GM12878 (cell line): Measurements from ENCODE around the gene FCHSD2. TPM values are rescaled to one million over a fixed set of nuclear protein-coding genes. Genes with fewer than 3 reads are reported as not detected.

Source experiments
- ATAC-seq: fragments of 200-7000 bp; cut with Tn5 transposase; 3 replicates; pipeline ENCODE4 v1.9.1; 2020; ENCODE audit warnings: mild to moderate bottlenecking, moderate library complexity
- BruUV-seq: library from RNA; stranded (reverse); fragments of 400-500 nt; replicated peaks from 2 replicates; lab custom pipeline; 2021; lab: Mats Ljungman, UMichigan
- CTCF ChIA-PET: fragments of 300-600 bp; sonication (Branson Sonifier 250); formaldehyde crosslinking; extraction: SDS; loops from one replicate; lab custom pipeline; 2021; ENCODE audit warnings: inconsistent platforms; lab: Yijun Ruan, JAX
- POLR2A ChIA-PET: fragments of 350-600 bp; formaldehyde crosslinking; extraction: SDS; loops from one replicate; lab custom pipeline; 2021; ENCODE audit warnings: inconsistent platforms; lab: Charles Lee
- RAD21 ChIA-PET: fragments of 300-600 bp; sonication (Branson Sonifier 250); formaldehyde crosslinking; loops from one replicate; lab custom pipeline; 2023; ENCODE audit warnings: antibody characterized with exemption; ENCODE audit not compliant: unreplicated experiment; lab: Charles Lee
- SMC1A ChIA-PET: fragments of 300-600 bp; sonication (Branson Sonifier 250); formaldehyde crosslinking; loops from one replicate; lab custom pipeline; 2023; ENCODE audit not compliant: unreplicated experiment, uncharacterized antibody; lab: Charles Lee
- DNase-seq: peaks from one replicate; pipeline ENCODE4 v3.0.0-alpha.2; 2011; ENCODE audit warnings: low read depth, low spot score
- FAIRE-seq: peaks from 3 replicates; lab custom pipeline; 2011; peaks lifted over from hg19 to GRCh38; lab: Jason Lieb, UNC
- H2AFZ ChIP-seq: 2 replicates; pipeline ENCODE4 v1.6.0; 2011; ENCODE audit warnings: low read depth, low read length, control low read depth; ENCODE audit not compliant: control insufficient read depth
- H3K27ac ChIP-seq: 2 replicates; pipeline ENCODE4 v1.5.1; 2011; ENCODE audit warnings: control low read depth; ENCODE audit not compliant: control insufficient read depth, insufficient read depth
- H3K27me3 ChIP-seq, 2 experiments: replicated peaks in 1 of 2; 2 replicates each; pipeline versions ENCODE4 v1.6.0 to v1.6.1; 2011; ENCODE audit warnings: low read length in 1 of 2; ENCODE audit not compliant: control insufficient read depth in 2 of 2, insufficient read depth in 2 of 2
- H3K36me3 ChIP-seq, 2 experiments: 2 replicates each; pipeline ENCODE4 v1.5.1; 2011; ENCODE audit warnings: low read length in 1 of 2; ENCODE audit not compliant: control insufficient read depth in 2 of 2, insufficient read depth in 2 of 2
- H3K4me1 ChIP-seq: 2 replicates; pipeline ENCODE4 v1.6.1; 2011; ENCODE audit warnings: mild to moderate bottlenecking, low read length, moderate library complexity, mixed read lengths; ENCODE audit not compliant: control insufficient read depth, insufficient read depth
- H3K4me2 ChIP-seq: 2 replicates; pipeline ENCODE4 v1.6.0; 2011; ENCODE audit warnings: control low read depth; ENCODE audit not compliant: control insufficient read depth, insufficient read depth
- H3K4me3 ChIP-seq: fragments of 200-600 bp; sonication (generic); 2 replicates; pipeline ENCODE4 v1.5.1; 2016
- H3K79me2 ChIP-seq: 2 replicates; pipeline ENCODE4 v1.6.0; 2011; ENCODE audit warnings: low read length; ENCODE audit not compliant: control insufficient read depth, insufficient read depth
- H3K9ac ChIP-seq: 2 replicates; pipeline ENCODE4 v1.8.0; 2011; ENCODE audit warnings: low read length, control low read depth, mixed read lengths; ENCODE audit not compliant: control insufficient read depth, insufficient read depth
- H3K9me3 ChIP-seq: replicated peaks from 3 replicates; pipeline ENCODE4 v1.5.1; 2011; ENCODE audit warnings: mild to moderate bottlenecking, low read length; ENCODE audit not compliant: control insufficient read depth, insufficient read depth
- H4K20me1 ChIP-seq: 2 replicates; pipeline ENCODE4 v1.6.0; 2011; ENCODE audit not compliant: control insufficient read depth, insufficient read depth
- BACH1 ChIP-seq: fragments of 450-650 bp; IDR thresholded peaks from 2 replicates; pipeline ENCODE4 v1.6.1; 2017; ENCODE audit warnings: mild to moderate bottlenecking, borderline replicate concordance
- BCL11A ChIP-seq: IDR thresholded peaks from 2 replicates; pipeline ENCODE4 v1.6.1; 2011; ENCODE audit warnings: low read depth, low read length
- BRCA1 ChIP-seq: IDR thresholded peaks from 2 replicates; pipeline ENCODE4 v1.6.1; 2011; ENCODE audit warnings: low read depth, low read length, improper control_type of control experiment
- CBX3 ChIP-seq: fragments of 200-600 bp; sonication (generic); IDR thresholded peaks from 2 replicates; pipeline ENCODE4 v1.6.1; 2016; ENCODE audit warnings: low read depth, borderline replicate concordance
- CREB1 ChIP-seq: IDR thresholded peaks from 2 replicates; pipeline ENCODE4 v1.6.1; 2012; ENCODE audit warnings: low read depth, mild to moderate bottlenecking, inconsistent platforms
- FOXK2 ChIP-seq: fragments of 450-650 bp; IDR thresholded peaks from 2 replicates; pipeline ENCODE4 v1.6.1; 2017; ENCODE audit warnings: mild to moderate bottlenecking, moderate library complexity
- IKZF1 ChIP-seq: fragments of 450-650 bp; conservative IDR thresholded peaks from 2 replicates; pipeline ENCODE4 v1.6.1; 2017; ENCODE audit warnings: antibody characterized with exemption, mild to moderate bottlenecking
- IKZF2 ChIP-seq, 2 experiments: fragments of 450-650 bp; IDR thresholded peaks; 2 replicates each; pipeline ENCODE4 v1.6.1; 2017; ENCODE audit warnings: mild to moderate bottlenecking in 2 of 2, moderate library complexity in 2 of 2
- JUNB ChIP-seq: IDR thresholded peaks from 2 replicates; pipeline ENCODE4 v1.6.1; 2016; ENCODE audit warnings: antibody characterized with exemption, mild to moderate bottlenecking
- POLR2AphosphoS2 ChIP-seq: IDR thresholded peaks from 2 replicates; pipeline ENCODE4 v1.6.1; 2011; ENCODE audit warnings: low read depth, mild to moderate bottlenecking, low read length, improper control_type of control experiment, moderate library complexity
- RAD21 ChIP-seq: IDR thresholded peaks from 2 replicates; pipeline ENCODE4 v1.6.1; 2011; ENCODE audit warnings: mild to moderate bottlenecking, low read depth, low read length, moderate library complexity; ENCODE audit not compliant: insufficient read depth
- RB1 ChIP-seq: fragments of 450-650 bp; formaldehyde crosslinking; IDR thresholded peaks from 2 replicates; pipeline ENCODE4 v1.6.1; 2017; ENCODE audit warnings: mild to moderate bottlenecking, borderline replicate concordance
- SIN3A ChIP-seq: IDR thresholded peaks from 2 replicates; pipeline ENCODE4 v1.6.1; 2012; ENCODE audit warnings: low read depth, low read length, improper control_type of control experiment
- SIX5 ChIP-seq: IDR thresholded peaks from 2 replicates; pipeline ENCODE4 v1.6.1; 2011; ENCODE audit warnings: mild to moderate bottlenecking, low read depth, low read length, moderate library complexity; ENCODE audit not compliant: severe bottlenecking
- SMARCA5 ChIP-seq: fragments of 450-650 bp; IDR thresholded peaks from 2 replicates; pipeline ENCODE4 v1.6.1; 2017; ENCODE audit warnings: mild to moderate bottlenecking
- TARDBP ChIP-seq: IDR thresholded peaks from 2 replicates; pipeline ENCODE4 v1.6.1; 2016; ENCODE audit warnings: borderline replicate concordance
- ZNF24 ChIP-seq: fragments of 450-650 bp; IDR thresholded peaks from 2 replicates; pipeline ENCODE4 v1.6.1; 2017; ENCODE audit warnings: antibody characterized with exemption, mild to moderate bottlenecking
- WGBS: methylation state at CpG from one replicate; pipeline ENCODE4 v1.1.6; 2016; ENCODE audit warnings: low lambda C conversion rate; ENCODE audit not compliant: insufficient replicate concordance, insufficient coverage; ENCODE audit errors: missing lambda C conversion rate; 5-methylcytosine and 5-hydroxymethylcytosine counted together
- in situ Hi-C: fragments of 300-500 bp; cut with MboI; formaldehyde crosslinking; loops from 9 replicates; pipeline ENCODE4 v1.14.3; 2018; ENCODE audit warnings: mixed read lengths
- intact Hi-C: fragments of 100-400 bp; cut with micrococcal nuclease; formaldehyde crosslinking; loops from one replicate; pipeline ENCODE4 v1.14.2; 2022; ENCODE audit not compliant: unreplicated experiment
- polyA plus RNA-seq, 11 experiments: library from polyadenylated mRNA; depleted of rRNA in 4 of 11; unstranded in 6 of 11; stranded (reverse) in 5 of 11; fragments of >200 nt; fragmentation: Nextera tagmentation in 4 of 11; fragmentation: Illumina TruSeq in 1 of 11; extraction: Ambion mirVana in 4 of 11; extraction: Trizol in 1 of 11; gene quantifications; 1 replicate in 1 of 11; 2 replicates in 10 of 11; pipeline versions ENCODE4 v1.2.1 to v1.2.3, GENCODE V29; 2011 to 2016; ENCODE audit warnings: inconsistent platforms in 2 of 11, missing spikeins in 2 of 11, low read depth in 1 of 11
- total RNA-seq, 4 experiments: library from RNA; depleted of rRNA in 3 of 4; stranded (reverse); fragments of >200 nt in 3 of 4; fragmentation: Illumina TruSeq in 1 of 4; extraction: Trizol in 1 of 4; gene quantifications; 2 replicates each; pipeline versions ENCODE4 v1.2.1 to v1.2.3, GENCODE V29; 2013 to 2021
- TF ChIP-seq, protein P1 (sequence below): IDR thresholded peaks from 2 replicates; pipeline ENCODE4 v1.6.1; 2011; ENCODE audit warnings: low read depth, low read length, improper control_type of control experiment, borderline replicate concordance
- TF ChIP-seq, protein P2 (sequence below): fragments of 450-650 bp; conservative IDR thresholded peaks from 2 replicates; pipeline ENCODE4 v1.6.1; 2017; ENCODE audit warnings: mild to moderate bottlenecking, moderate library complexity
- TF ChIP-seq, protein P3 (sequence below): fragments of 450-650 bp; IDR thresholded peaks from 2 replicates; pipeline ENCODE4 v1.6.1; 2017; ENCODE audit warnings: mild to moderate bottlenecking, moderate library complexity

FCHSD2 gene
- total and polyA plus RNA-seq, 10 of the 15 experiments (the other 5 are each of a cell fraction or from before 2014, with no cell fraction given) = 13.2 to 89.8 (median 47.8) TPM

DNA sequence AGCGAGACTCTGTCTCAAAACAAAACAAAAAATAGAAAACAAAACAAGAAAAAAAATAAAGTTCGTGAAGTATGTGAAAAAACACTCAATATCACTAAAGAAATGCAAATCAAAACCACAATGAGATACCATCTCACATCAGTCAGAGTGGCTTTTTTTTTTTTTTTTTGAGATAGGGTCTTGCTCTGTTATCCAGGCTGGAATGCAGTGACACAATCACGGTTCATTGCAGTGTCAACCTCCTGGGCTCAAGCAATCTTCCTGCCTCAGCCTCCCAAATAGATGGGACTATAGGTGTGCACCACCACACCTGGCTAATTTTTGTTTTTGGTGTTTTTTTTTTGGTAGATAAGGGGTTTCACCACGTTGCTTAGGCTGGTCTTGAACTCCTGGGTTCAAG lies 290.4 kb downstream of the FCHSD2 start:
- no peak for FAIRE-seq
- intact Hi-C loops = no loop called here
- Histone ChIP-seq H3K4me2 (no peak overlapping the region), H4K20me1 (no peaks in the 10 kb centered on the region), H3K4me3 (no peak overlapping the region), H2AFZ (no peak overlapping the region), H3K79me2 (no peaks in the 10 kb centered on the region; the same call in 1 of the 2 replicates), H3K27me3 (no peaks in the 10 kb centered on the region), H3K36me3 (peaks cover 1 to 17% of the 10 kb centered on the region in 2 experiments), H3K9ac (no peak overlapping the region), H3K27ac (no peak overlapping the region), H3K4me1 (no peaks in the 10 kb centered on the region), H3K9me3 (no peaks in the 10 kb centered on the region)
- ChIA-PET RAD21 (no interaction called here), CTCF (no interaction called here), SMC1A (interaction anchor here (0.6 kb wide), 1 partner anchor 20 kb away, joined by 3 read pairs; no protein-coding TSS in a partner anchor), POLR2A (no interaction called here)
- TF ChIP-seq BACH1 (no peak), BRCA1 (no peak), FOXK2 (no peak), TARDBP (no peak), POLR2AphosphoS2 (no peak), IKZF1 (no peak), JUNB (no peak), BCL11A (no peak), CREB1 (no peak), ZNF24 (no peak), RAD21 (no peak), SIN3A (no peak), SIX5 (no peak), CBX3 (no peak), RB1 (no peak), SMARCA5 (no peak), IKZF2 (IDR thresholded peaks at IDR 0.05) (no peak)
- TF ChIP-seq, protein P1, sequence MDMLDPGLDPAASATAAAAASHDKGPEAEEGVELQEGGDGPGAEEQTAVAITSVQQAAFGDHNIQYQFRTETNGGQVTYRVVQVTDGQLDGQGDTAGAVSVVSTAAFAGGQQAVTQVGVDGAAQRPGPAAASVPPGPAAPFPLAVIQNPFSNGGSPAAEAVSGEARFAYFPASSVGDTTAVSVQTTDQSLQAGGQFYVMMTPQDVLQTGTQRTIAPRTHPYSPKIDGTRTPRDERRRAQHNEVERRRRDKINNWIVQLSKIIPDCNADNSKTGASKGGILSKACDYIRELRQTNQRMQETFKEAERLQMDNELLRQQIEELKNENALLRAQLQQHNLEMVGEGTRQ = no peak
- TF ChIP-seq, protein P2, sequence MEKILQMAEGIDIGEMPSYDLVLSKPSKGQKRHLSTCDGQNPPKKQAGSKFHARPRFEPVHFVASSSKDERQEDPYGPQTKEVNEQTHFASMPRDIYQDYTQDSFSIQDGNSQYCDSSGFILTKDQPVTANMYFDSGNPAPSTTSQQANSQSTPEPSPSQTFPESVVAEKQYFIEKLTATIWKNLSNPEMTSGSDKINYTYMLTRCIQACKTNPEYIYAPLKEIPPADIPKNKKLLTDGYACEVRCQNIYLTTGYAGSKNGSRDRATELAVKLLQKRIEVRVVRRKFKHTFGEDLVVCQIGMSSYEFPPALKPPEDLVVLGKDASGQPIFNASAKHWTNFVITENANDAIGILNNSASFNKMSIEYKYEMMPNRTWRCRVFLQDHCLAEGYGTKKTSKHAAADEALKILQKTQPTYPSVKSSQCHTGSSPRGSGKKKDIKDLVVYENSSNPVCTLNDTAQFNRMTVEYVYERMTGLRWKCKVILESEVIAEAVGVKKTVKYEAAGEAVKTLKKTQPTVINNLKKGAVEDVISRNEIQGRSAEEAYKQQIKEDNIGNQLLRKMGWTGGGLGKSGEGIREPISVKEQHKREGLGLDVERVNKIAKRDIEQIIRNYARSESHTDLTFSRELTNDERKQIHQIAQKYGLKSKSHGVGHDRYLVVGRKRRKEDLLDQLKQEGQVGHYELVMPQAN = no peak
- TF ChIP-seq, protein P3, sequence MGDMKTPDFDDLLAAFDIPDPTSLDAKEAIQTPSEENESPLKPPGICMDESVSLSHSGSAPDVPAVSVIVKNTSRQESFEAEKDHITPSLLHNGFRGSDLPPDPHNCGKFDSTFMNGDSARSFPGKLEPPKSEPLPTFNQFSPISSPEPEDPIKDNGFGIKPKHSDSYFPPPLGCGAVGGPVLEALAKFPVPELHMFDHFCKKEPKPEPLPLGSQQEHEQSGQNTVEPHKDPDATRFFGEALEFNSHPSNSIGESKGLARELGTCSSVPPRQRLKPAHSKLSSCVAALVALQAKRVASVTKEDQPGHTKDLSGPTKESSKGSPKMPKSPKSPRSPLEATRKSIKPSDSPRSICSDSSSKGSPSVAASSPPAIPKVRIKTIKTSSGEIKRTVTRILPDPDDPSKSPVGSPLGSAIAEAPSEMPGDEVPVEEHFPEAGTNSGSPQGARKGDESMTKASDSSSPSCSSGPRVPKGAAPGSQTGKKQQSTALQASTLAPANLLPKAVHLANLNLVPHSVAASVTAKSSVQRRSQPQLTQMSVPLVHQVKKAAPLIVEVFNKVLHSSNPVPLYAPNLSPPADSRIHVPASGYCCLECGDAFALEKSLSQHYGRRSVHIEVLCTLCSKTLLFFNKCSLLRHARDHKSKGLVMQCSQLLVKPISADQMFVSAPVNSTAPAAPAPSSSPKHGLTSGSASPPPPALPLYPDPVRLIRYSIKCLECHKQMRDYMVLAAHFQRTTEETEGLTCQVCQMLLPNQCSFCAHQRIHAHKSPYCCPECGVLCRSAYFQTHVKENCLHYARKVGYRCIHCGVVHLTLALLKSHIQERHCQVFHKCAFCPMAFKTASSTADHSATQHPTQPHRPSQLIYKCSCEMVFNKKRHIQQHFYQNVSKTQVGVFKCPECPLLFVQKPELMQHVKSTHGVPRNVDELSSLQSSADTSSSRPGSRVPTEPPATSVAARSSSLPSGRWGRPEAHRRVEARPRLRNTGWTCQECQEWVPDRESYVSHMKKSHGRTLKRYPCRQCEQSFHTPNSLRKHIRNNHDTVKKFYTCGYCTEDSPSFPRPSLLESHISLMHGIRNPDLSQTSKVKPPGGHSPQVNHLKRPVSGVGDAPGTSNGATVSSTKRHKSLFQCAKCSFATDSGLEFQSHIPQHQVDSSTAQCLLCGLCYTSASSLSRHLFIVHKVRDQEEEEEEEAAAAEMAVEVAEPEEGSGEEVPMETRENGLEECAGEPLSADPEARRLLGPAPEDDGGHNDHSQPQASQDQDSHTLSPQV = no peak
- WGBS = 55% methylated on average over 4 of the region's 4 CpGs
- BruUV-seq = no TSS peak
- in situ Hi-C loops = no loop called here
- no peak for ATAC-seq
- DNase-seq = no peak
